Measurements from ENCODE around the gene PLOD2.

- TF ChIP-seq CTCF (IDR thresholded peaks at IDR 0.05; ENCODE audit: low read depth, low read length, missing input control) (no peak), YY1 (IDR thresholded peaks at IDR 0.05) (no peak)
Observed at GRCh38 chr3:146033950-146034349, 127.0 kb downstream of the PLOD2 start.

Measured in liver (tissue), 2 donors.